Measurements from ENCODE around the gene ATP9A. TPM values are rescaled to one million over a fixed set of nuclear protein-coding genes. Genes with fewer than 3 reads are reported as not detected.

Gene ATP9A
- polyA plus RNA-seq, 1 of the 3 experiments (the other 2 are of a cell fraction), result 11.0 TPM

DNA sequence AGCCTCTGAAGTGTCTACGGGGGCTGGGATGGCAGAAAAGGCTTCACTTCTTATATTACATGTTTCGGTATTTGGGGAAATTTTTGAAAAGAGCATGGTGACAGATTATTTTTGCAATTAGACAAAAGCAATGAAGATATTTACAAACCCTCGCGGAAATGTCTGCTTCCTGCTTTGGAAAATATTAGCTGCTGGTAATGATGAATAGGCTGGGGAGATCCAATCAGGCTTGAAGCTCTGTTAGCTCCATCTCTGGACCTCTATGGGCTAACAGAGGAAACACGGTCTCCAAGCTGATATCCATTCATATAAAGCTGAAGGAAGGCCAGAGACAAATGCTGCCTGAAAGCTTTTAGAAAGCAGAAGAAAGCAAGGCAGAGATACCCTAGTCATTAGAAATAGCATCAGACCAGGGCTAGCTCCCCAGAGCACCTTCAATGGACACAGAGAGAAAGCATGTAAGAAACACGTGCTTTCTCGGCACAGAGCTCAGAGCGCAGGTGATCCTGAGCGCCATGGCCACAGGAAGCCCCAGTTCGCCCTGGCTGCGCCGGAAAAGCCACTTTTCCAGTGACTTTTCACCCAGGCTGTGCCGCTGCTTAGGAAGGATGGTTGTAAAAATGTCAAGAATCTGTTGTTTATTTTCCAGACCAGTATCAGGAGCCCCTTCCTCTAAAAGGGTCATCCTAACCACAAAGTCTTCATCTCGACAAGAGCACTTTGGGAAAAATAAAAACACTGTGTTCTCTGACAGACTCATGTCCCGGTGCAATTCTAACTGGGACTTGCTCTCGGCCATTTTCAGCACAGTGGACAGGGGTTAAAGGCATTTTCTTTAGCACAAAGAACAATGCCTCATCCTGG lies 157.2 kb downstream of the ATP9A start:
- TF ChIP-seq, protein P1, sequence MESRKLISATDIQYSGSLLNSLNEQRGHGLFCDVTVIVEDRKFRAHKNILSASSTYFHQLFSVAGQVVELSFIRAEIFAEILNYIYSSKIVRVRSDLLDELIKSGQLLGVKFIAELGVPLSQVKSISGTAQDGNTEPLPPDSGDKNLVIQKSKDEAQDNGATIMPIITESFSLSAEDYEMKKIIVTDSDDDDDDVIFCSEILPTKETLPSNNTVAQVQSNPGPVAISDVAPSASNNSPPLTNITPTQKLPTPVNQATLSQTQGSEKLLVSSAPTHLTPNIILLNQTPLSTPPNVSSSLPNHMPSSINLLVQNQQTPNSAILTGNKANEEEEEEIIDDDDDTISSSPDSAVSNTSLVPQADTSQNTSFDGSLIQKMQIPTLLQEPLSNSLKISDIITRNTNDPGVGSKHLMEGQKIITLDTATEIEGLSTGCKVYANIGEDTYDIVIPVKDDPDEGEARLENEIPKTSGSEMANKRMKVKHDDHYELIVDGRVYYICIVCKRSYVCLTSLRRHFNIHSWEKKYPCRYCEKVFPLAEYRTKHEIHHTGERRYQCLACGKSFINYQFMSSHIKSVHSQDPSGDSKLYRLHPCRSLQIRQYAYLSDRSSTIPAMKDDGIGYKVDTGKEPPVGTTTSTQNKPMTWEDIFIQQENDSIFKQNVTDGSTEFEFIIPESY (IDR thresholded peaks at IDR 0.05; ENCODE audit: borderline replicate concordance, low read depth), result no peak
- TF ChIP-seq, protein P2, sequence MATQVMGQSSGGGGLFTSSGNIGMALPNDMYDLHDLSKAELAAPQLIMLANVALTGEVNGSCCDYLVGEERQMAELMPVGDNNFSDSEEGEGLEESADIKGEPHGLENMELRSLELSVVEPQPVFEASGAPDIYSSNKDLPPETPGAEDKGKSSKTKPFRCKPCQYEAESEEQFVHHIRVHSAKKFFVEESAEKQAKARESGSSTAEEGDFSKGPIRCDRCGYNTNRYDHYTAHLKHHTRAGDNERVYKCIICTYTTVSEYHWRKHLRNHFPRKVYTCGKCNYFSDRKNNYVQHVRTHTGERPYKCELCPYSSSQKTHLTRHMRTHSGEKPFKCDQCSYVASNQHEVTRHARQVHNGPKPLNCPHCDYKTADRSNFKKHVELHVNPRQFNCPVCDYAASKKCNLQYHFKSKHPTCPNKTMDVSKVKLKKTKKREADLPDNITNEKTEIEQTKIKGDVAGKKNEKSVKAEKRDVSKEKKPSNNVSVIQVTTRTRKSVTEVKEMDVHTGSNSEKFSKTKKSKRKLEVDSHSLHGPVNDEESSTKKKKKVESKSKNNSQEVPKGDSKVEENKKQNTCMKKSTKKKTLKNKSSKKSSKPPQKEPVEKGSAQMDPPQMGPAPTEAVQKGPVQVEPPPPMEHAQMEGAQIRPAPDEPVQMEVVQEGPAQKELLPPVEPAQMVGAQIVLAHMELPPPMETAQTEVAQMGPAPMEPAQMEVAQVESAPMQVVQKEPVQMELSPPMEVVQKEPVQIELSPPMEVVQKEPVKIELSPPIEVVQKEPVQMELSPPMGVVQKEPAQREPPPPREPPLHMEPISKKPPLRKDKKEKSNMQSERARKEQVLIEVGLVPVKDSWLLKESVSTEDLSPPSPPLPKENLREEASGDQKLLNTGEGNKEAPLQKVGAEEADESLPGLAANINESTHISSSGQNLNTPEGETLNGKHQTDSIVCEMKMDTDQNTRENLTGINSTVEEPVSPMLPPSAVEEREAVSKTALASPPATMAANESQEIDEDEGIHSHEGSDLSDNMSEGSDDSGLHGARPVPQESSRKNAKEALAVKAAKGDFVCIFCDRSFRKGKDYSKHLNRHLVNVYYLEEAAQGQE (IDR thresholded peaks at IDR 0.05; ENCODE audit: low read depth, low read length), result peak; percentile 89
- ChIA-PET CTCF (interaction anchor here (0.8 to 1.8 kb wide), 8 partner anchors 8 to 630 kb away, joined by 3 to 6 read pairs (median 5); no protein-coding TSS in a partner anchor), POLR2A (no interaction called here)
- no peaks in the 10 kb centered on the region for H3F3A ChIP-seq (replicated peaks; ENCODE audit: insufficient read depth)
- H3K4me1 ChIP-seq (ENCODE audit: control insufficient read depth in 1 of 2, insufficient read depth in 2 of 2, low read depth in 1 of 2, low read length in 1 of 2), result no peaks in the 10 kb centered on the region
- no peak overlapping the region for H3K27ac ChIP-seq (ENCODE audit: low read depth in 2 of 2, low read length in 1 of 2)
- WGBS (ENCODE audit: low lambda C conversion rate), result 88% methylated on average over 16 of the region's 16 CpGs
- peaks cover 4 to 11% of the 10 kb centered on the region in 2 experiments for H3K36me3 ChIP-seq (replicated peaks in 1 of 2; ENCODE audit: control insufficient read depth in 1 of 2, insufficient read depth in 2 of 2, low read length in 1 of 2)
- H3K9me3 ChIP-seq, result no peaks in the 10 kb centered on the region
- no peak overlapping the region for H3K9ac ChIP-seq
- H2AFZ ChIP-seq (ENCODE audit: low read depth), result no peak overlapping the region
- H3K4me3 ChIP-seq (ENCODE audit: low read depth in 2 of 2, low read length in 1 of 2), result no peak overlapping the region
- H3K4me2 ChIP-seq, result no peak overlapping the region
- DNase-seq, result no peak
- no peaks in the 10 kb centered on the region for H3K9me2 ChIP-seq
- H3K27me3 ChIP-seq (ENCODE audit: insufficient read depth), result no peaks in the 10 kb centered on the region
- no peaks in the 10 kb centered on the region for H3K79me2 ChIP-seq (ENCODE audit: insufficient read depth)
- no peaks in the 10 kb centered on the region for H4K20me1 ChIP-seq (ENCODE audit: insufficient read depth)

DNA sequence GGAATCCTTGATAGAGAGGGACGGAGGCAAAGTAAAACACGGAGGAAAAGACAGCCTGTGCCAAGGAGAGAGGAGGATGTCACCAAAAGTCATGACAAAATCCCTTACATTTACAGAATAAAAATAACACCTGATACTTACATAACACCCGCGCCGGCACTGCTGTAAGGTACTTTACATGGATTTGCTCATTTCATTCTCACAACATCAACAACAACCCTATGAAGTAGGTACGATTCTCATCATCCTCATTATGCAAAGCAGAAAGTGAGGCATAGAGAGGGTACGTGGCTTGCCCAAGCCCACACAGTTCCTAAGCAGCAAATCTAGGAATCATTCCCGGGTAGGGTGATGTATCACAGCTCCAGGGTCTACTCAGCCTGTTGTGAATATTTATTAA lies 158.1 kb downstream of the ATP9A start:
- ChIA-PET POLR2A (no interaction called here), CTCF (interaction anchor here (1.0 to 1.8 kb wide), 5 partner anchors 9 to 238 kb away, joined by 5 to 7 read pairs (median 5); no protein-coding TSS in a partner anchor)
- no peak overlapping the region for H3K4me3 ChIP-seq (ENCODE audit: low read depth in 2 of 2, low read length in 1 of 2)
- TF ChIP-seq POLR2AphosphoS5 (IDR thresholded peaks at IDR 0.05; ENCODE audit: low read depth, low read length), result no peak
- no peak for TF ChIP-seq GABPA (IDR thresholded peaks at IDR 0.05; ENCODE audit: low read depth)
- TF ChIP-seq EZH2phosphoT487 (IDR thresholded peaks at IDR 0.05; ENCODE audit: borderline replicate concordance, low read depth), result no peak
- TF ChIP-seq, protein P3, sequence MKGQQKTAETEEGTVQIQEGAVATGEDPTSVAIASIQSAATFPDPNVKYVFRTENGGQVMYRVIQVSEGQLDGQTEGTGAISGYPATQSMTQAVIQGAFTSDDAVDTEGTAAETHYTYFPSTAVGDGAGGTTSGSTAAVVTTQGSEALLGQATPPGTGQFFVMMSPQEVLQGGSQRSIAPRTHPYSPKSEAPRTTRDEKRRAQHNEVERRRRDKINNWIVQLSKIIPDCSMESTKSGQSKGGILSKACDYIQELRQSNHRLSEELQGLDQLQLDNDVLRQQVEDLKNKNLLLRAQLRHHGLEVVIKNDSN (IDR thresholded peaks at IDR 0.05; ENCODE audit: borderline replicate concordance, low read depth), result no peak
- TF ChIP-seq TEAD4 (IDR thresholded peaks at IDR 0.05; ENCODE audit: borderline replicate concordance, insufficient read depth), result no peak
- TF ChIP-seq, protein P4, sequence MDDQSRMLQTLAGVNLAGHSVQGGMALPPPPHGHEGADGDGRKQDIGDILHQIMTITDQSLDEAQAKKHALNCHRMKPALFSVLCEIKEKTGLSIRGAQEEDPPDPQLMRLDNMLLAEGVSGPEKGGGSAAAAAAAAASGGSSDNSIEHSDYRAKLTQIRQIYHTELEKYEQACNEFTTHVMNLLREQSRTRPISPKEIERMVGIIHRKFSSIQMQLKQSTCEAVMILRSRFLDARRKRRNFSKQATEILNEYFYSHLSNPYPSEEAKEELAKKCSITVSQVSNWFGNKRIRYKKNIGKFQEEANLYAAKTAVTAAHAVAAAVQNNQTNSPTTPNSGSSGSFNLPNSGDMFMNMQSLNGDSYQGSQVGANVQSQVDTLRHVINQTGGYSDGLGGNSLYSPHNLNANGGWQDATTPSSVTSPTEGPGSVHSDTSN (IDR thresholded peaks at IDR 0.05), result no peak
- TF ChIP-seq JUND (IDR thresholded peaks at IDR 0.05), result no peak
- TF ChIP-seq TAF1 (IDR thresholded peaks at IDR 0.05; ENCODE audit: borderline replicate concordance, low read depth, low read length), result no peak
- no peak for TF ChIP-seq RAD21 (IDR thresholded peaks at IDR 0.05; ENCODE audit: low read length)
- no peak for TF ChIP-seq FOXM1 (IDR thresholded peaks at IDR 0.05; ENCODE audit: low read depth)
- TF ChIP-seq, protein P2 (IDR thresholded peaks at IDR 0.05; ENCODE audit: low read depth, low read length), result no peak
- no peak for TF ChIP-seq EP300 (IDR thresholded peaks at IDR 0.05; ENCODE audit: borderline replicate concordance in 1 of 2, low read depth in 1 of 2, low read length in 1 of 2)

More for the DNA sequence above, 158.1 kb downstream of the ATP9A start:
- Histone ChIP-seq H3F3A (replicated peaks; ENCODE audit: insufficient read depth) (no peaks in the 10 kb centered on the region), H3K4me1 (ENCODE audit: control insufficient read depth in 1 of 2, insufficient read depth in 2 of 2, low read depth in 1 of 2, low read length in 1 of 2) (no peaks in the 10 kb centered on the region), H3K4me2 (no peak overlapping the region), H3K27me3 (ENCODE audit: insufficient read depth) (no peaks in the 10 kb centered on the region), H3K9me3 (no peaks in the 10 kb centered on the region), H3K9ac (no peak overlapping the region), H3K79me2 (ENCODE audit: insufficient read depth) (no peaks in the 10 kb centered on the region), H3K36me3 (replicated peaks in 1 of 2; ENCODE audit: control insufficient read depth in 1 of 2, insufficient read depth in 2 of 2, low read length in 1 of 2) (peaks cover 4 to 11% of the 10 kb centered on the region in 2 experiments), H2AFZ (ENCODE audit: low read depth) (no peak overlapping the region), H4K20me1 (ENCODE audit: insufficient read depth) (no peaks in the 10 kb centered on the region), H3K27ac (ENCODE audit: low read depth in 2 of 2, low read length in 1 of 2) (no peak overlapping the region), H3K9me2 (no peaks in the 10 kb centered on the region)
- no peak for DNase-seq
- WGBS (ENCODE audit: low lambda C conversion rate), result 91% methylated on average over 8 of the region's 8 CpGs
